ENCODE results near the gene PROS1. TPM values are rescaled to one million over a fixed set of nuclear protein-coding genes. Genes with fewer than 3 reads are reported as not detected.

PROS1 gene
- total RNA-seq (2014; rRNA removed; shearing (Covaris generic)), result 4.8 and 5.7 TPM in 2 replicates
- polyA plus RNA-seq (2015; cell fraction: cytosol; rRNA removed), result 2.9 and 4.1 TPM in 2 replicates
- polyA plus RNA-seq (2015; cell fraction: nucleus; rRNA removed), result 4.5 and 5.0 TPM in 2 replicates

- DNase-seq (ENCODE audit: low read depth), result peak; percentile 72
Observed at GRCh38 chr3:93973131-93974126, at the start of gene PROS1. Gene PROS1, minus strand, starts transcription at chr3:93973896. Its CDS starts 147 bp downstream, at chr3:93973749.

- DNase-seq (ENCODE audit: low read depth), result no peak
Observed at GRCh38 chr3:94020293-94020692, 46.6 kb upstream of the PROS1 start.

- no peak for DNase-seq (ENCODE audit: low read depth)
Observed at GRCh38 chr3:94019659-94020058, 46.0 kb upstream of the PROS1 start.

GRCh38 chr3:94015025-94015424 lies 41.3 kb upstream of the PROS1 start:
- DNase-seq (ENCODE audit: low read depth), result no peak

GRCh38 chr3:94012185-94012584 lies 38.5 kb upstream of the PROS1 start:
- no peak for DNase-seq (ENCODE audit: low read depth)

- DNase-seq (ENCODE audit: low read depth), result no peak
Observed at GRCh38 chr3:94011233-94011711, 37.6 kb upstream of the PROS1 start.

- no peak for DNase-seq (ENCODE audit: low read depth)
Observed at GRCh38 chr3:94009608-94010007, 35.9 kb upstream of the PROS1 start.

GRCh38 chr3:94008253-94008652 lies 34.6 kb upstream of the PROS1 start:
- no peak for DNase-seq (ENCODE audit: low read depth)

- DNase-seq (ENCODE audit: low read depth), result peak; percentile 42
Observed at GRCh38 chr3:94004301-94004910, 30.7 kb upstream of the PROS1 start.

- DNase-seq (ENCODE audit: low read depth), result no peak
Observed at GRCh38 chr3:94001827-94002495, 28.3 kb upstream of the PROS1 start.

- DNase-seq (ENCODE audit: low read depth), result no peak
Observed at GRCh38 chr3:94001191-94001590, 27.5 kb upstream of the PROS1 start.

GRCh38 chr3:93994056-93994455 lies 20.4 kb upstream of the PROS1 start:
- peak; percentile 29 for DNase-seq (ENCODE audit: low read depth)

- DNase-seq (ENCODE audit: low read depth), result no peak
Observed at GRCh38 chr3:93992207-93992606, 18.5 kb upstream of the PROS1 start.

GRCh38 chr3:93991631-93992030 lies 17.9 kb upstream of the PROS1 start:
- no peak for DNase-seq (ENCODE audit: low read depth)

GRCh38 chr3:93989241-93989640 lies 15.5 kb upstream of the PROS1 start:
- DNase-seq (ENCODE audit: low read depth), result no peak

GRCh38 chr3:93988764-93989163 lies 15.1 kb upstream of the PROS1 start:
- no peak for DNase-seq (ENCODE audit: low read depth)

- DNase-seq (ENCODE audit: low read depth), result peak; percentile 33
Observed at GRCh38 chr3:93988283-93988682, 14.6 kb upstream of the PROS1 start.

- DNase-seq (ENCODE audit: low read depth), result no peak
Observed at GRCh38 chr3:93984618-93985017, 10.9 kb upstream of the PROS1 start.

GRCh38 chr3:93983408-93983807 lies 9.7 kb upstream of the PROS1 start:
- DNase-seq (ENCODE audit: low read depth), result no peak

GRCh38 chr3:93981649-93982048 lies 8.0 kb upstream of the PROS1 start:
- DNase-seq (ENCODE audit: low read depth), result no peak

GRCh38 chr3:93979850-93980676 lies 6.4 kb upstream of the PROS1 start, which contains the start of gene ARL13B:
Gene ARL13B, plus strand, starts transcription at chr3:93980155. Its CDS starts 269 bp downstream, at chr3:93980424.
- peak; percentile 98 for DNase-seq (ENCODE audit: low read depth)

All from HT1080 (cell line).